Calu3 (cell line): Measurements from ENCODE around the gene SPAG4. TPM values are rescaled to one million over a fixed set of nuclear protein-coding genes. Genes with fewer than 3 reads are reported as not detected.

Source experiments
- BruUV-seq: library from RNA; stranded (reverse); fragments of 400-500 nt; replicated peaks from 2 replicates; lab custom pipeline; 2021; lab: Mats Ljungman, UMichigan
- CTCF ChIA-PET: fragments of 300-600 bp; sonication (Branson Sonifier 250); formaldehyde crosslinking; loops from one replicate; lab custom pipeline; 2022; ENCODE audit warnings: antibody characterized with exemption; lab: Charles Lee
- DNase-seq: peaks from one replicate; pipeline ENCODE4 v3.0.0; 2022
- H3K27ac Mint-ChIP-seq: one replicate; pipeline ENCODE4 v1.8.0; 2022; ENCODE audit warnings: mixed read lengths; ENCODE audit not compliant: unreplicated experiment
- H3K27me3 Mint-ChIP-seq: one replicate; pipeline ENCODE4 v1.8.0; 2022; ENCODE audit warnings: mixed read lengths; ENCODE audit not compliant: unreplicated experiment
- H3K36me3 Mint-ChIP-seq: one replicate; pipeline ENCODE4 v1.8.0; 2022; ENCODE audit warnings: mild to moderate bottlenecking, moderate library complexity, mixed read lengths; ENCODE audit not compliant: insufficient read depth, unreplicated experiment
- H3K4me1 Mint-ChIP-seq: one replicate; pipeline ENCODE4 v1.8.0; 2022; ENCODE audit warnings: mild to moderate bottlenecking, low read depth, mixed read lengths; ENCODE audit not compliant: unreplicated experiment
- H3K4me3 Mint-ChIP-seq: one replicate; pipeline ENCODE4 v1.8.0; 2022; ENCODE audit warnings: mild to moderate bottlenecking, low read depth, moderate library complexity, mixed read lengths; ENCODE audit not compliant: unreplicated experiment
- H3K9me3 Mint-ChIP-seq: one replicate; pipeline ENCODE4 v1.8.0; 2022; ENCODE audit warnings: low read depth, mixed read lengths; ENCODE audit not compliant: unreplicated experiment
- intact Hi-C: fragments of 100-400 bp; cut with micrococcal nuclease; formaldehyde crosslinking; loops from one replicate; pipeline ENCODE4 v1.10.0; 2022; ENCODE audit not compliant: unreplicated experiment
- total RNA-seq: library from RNA; stranded (reverse); gene quantifications from 2 replicates; pipeline ENCODE4 v1.2.3, GENCODE V29; 2022
- TF ChIP-seq, protein P1 (sequence below): fragments of 200-600 bp; IDR thresholded peaks from one replicate; pipeline ENCODE4 v1.8.0; 2022; ENCODE audit warnings: antibody characterized with exemption; ENCODE audit not compliant: unreplicated experiment

The SPAG4 gene
- total RNA-seq, 1 experiment from 2014 or later: 7.7 TPM

DNA sequence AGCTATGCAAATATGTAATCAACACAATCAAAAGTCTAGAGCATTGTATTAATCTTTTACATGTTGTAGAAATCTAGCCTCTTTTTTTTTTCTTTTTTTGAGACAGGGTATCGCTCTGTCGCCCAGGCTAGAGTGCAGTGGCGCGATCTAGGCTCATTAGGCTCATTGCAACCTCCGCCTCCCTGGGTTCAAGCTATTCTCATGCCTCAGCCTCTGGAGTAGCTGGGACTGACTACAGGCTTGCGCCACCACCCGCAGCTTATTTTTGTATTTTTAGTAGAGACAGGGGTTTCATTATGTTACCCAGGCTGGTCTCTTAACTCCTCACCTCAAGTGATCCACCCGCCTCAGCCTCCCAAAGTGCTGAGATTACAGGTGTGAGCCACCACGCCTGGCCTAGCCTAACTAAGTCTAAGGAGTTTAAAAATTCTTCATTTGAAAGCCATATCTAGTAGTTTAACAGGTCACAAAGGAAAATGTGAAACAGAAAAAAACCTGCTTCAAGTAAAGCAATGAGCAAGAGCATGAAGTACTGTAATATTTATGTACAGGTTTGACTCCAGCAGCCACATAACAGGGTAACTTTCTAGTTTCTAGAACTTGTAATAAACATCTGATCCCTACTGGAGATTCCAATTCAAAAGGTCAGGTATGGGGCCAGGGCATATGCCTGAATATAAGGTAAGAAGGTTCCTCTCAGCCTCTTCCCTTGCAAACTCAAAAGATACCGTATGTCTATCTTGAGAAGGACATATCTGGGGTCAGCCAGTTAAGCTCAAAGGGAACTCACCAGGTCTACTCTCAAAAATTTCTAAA is 44.7 kb downstream of the SPAG4 start:
- Mint-ChIP-seq H3K9me3 (no peaks in the 10 kb centered on the region), H3K36me3 (peaks cover 71% of the 10 kb centered on the region), H3K27ac (peak overlapping the region; percentile 76), H3K27me3 (no peaks in the 10 kb centered on the region), H3K4me3 (peak overlapping the region; percentile 98), H3K4me1 (peaks cover 60% of the 10 kb centered on the region)
- TF ChIP-seq, protein P1, sequence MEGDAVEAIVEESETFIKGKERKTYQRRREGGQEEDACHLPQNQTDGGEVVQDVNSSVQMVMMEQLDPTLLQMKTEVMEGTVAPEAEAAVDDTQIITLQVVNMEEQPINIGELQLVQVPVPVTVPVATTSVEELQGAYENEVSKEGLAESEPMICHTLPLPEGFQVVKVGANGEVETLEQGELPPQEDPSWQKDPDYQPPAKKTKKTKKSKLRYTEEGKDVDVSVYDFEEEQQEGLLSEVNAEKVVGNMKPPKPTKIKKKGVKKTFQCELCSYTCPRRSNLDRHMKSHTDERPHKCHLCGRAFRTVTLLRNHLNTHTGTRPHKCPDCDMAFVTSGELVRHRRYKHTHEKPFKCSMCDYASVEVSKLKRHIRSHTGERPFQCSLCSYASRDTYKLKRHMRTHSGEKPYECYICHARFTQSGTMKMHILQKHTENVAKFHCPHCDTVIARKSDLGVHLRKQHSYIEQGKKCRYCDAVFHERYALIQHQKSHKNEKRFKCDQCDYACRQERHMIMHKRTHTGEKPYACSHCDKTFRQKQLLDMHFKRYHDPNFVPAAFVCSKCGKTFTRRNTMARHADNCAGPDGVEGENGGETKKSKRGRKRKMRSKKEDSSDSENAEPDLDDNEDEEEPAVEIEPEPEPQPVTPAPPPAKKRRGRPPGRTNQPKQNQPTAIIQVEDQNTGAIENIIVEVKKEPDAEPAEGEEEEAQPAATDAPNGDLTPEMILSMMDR: no peak
- no TSS peak for BruUV-seq
- no peak for DNase-seq
- intact Hi-C loops: loop anchor here (5.0 to 10.0 kb wide), 2 partner anchors 43 to 146 kb away; partner anchors contain the start of gene SPAG4
- CTCF ChIA-PET: interaction anchor here (1.3 to 1.5 kb wide), 2 partner anchors 33 to 355 kb away, joined by 3 read pairs; no protein-coding TSS in a partner anchor

DNA sequence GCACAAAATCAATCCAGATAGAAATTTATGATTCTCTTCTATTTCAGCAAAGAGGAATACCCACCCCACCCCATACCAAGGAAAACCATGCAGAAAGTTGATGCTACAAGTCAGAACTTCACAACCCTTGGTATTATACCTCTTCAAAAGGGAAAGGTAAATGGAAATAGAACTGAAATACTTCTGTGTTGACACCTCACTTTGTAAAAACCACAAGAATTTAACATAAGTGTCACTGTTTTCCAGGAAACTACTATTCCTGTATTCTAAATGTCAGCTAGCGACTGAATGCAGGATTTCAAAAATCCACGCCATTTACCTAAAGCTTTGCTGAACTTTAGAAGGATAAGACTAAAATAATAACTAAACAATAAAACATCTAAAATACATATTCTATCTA is 45.4 kb downstream of the SPAG4 start:
- Mint-ChIP-seq H3K27ac (peak overlapping the region; percentile 76), H3K36me3 (peaks cover 71% of the 10 kb centered on the region), H3K27me3 (no peaks in the 10 kb centered on the region), H3K4me1 (peaks cover 60% of the 10 kb centered on the region), H3K4me3 (peak overlapping the region; percentile 98), H3K9me3 (no peaks in the 10 kb centered on the region)
- no TSS peak for BruUV-seq
- TF ChIP-seq, protein P1: no peak
- intact Hi-C loops: loop anchor here (5.0 to 10.0 kb wide), 2 partner anchors 44 to 146 kb away; partner anchors contain the start of gene SPAG4
- no peak for DNase-seq
- CTCF ChIA-PET: interaction anchor here (1.1 to 1.5 kb wide), 3 partner anchors 32 to 355 kb away, joined by 3 to 5 read pairs (median 3); no protein-coding TSS in a partner anchor

DNA sequence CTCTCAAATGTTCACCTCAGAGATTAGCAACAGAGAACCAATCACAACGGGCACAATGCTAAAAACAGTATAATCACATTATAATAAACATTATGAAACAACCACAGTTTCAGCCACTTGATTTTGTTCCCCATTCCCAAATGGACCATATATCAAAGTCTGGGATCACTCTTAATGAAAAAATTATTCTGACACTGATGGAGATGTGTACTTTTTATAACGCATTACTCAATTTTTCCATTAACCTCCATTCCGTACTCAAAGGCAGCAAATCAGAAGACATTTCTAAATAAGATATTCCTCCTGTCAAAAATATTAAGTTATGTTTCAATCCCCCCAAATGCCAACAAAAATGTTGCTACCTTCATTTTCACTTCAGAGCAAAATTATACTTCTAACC is 46.3 kb downstream of the SPAG4 start:
- H3K4me3 Mint-ChIP-seq: peak overlapping the region; percentile 98
- no TSS peak for BruUV-seq
- H3K27ac Mint-ChIP-seq: peak overlapping the region; percentile 76
- H3K27me3 Mint-ChIP-seq: no peaks in the 10 kb centered on the region
- DNase-seq: no peak
- H3K4me1 Mint-ChIP-seq: peaks cover 59% of the 10 kb centered on the region
- intact Hi-C loops: loop anchor here (2.0 to 10.0 kb wide), 3 partner anchors 45 to 147 kb away; partner anchors contain the start of gene SPAG4
- TF ChIP-seq, protein P1: no peak
- peaks cover 63% of the 10 kb centered on the region for H3K36me3 Mint-ChIP-seq
- H3K9me3 Mint-ChIP-seq: no peaks in the 10 kb centered on the region
- CTCF ChIA-PET: interaction anchor here (1.1 to 1.5 kb wide), 2 partner anchors 43 to 356 kb away, joined by 3 to 5 read pairs; no protein-coding TSS in a partner anchor

DNA sequence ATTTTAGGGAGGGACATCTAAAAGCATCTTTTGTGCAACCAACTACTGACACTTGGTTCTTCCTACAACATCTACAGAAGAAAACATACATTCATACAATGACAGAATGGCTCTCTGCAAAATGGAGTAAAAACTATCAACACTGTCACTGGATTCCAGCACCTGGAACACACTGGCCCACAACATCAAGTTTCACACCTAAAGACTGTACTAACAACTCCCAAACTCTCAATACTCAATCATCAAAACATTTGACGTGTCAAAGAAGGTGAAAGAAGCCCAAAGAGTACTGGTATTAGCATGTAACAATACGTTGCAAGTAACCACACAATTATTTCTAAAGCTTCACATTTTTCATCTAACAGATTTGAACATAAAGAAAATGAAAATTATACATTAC is 46.9 kb downstream of the SPAG4 start:
- intact Hi-C loops: loop anchor here (2.0 to 10.0 kb wide), 3 partner anchors 45 to 148 kb away; partner anchors contain the start of gene SPAG4
- Mint-ChIP-seq H3K4me3 (peak overlapping the region; percentile 98), H3K27ac (peak overlapping the region; percentile 99), H3K36me3 (peaks cover 57% of the 10 kb centered on the region), H3K4me1 (peaks cover 53% of the 10 kb centered on the region), H3K9me3 (no peaks in the 10 kb centered on the region), H3K27me3 (no peaks in the 10 kb centered on the region)
- CTCF ChIA-PET: no interaction called here
- no peak for DNase-seq
- no TSS peak for BruUV-seq
- TF ChIP-seq, protein P1: no peak
